Colonic mucosa (tissue), 4 donors: ENCODE results near the gene GRK4. TPM values are rescaled to one million over a fixed set of nuclear protein-coding genes. Genes with fewer than 3 reads are reported as not detected.

Experiments
- DNase-seq: peaks from one replicate; pipeline ENCODE4 v3.0.0-alpha.2; 2020
- H3K27ac ChIP-seq: fragments of 200-600 bp; one replicate; pipeline ENCODE4 v1.8.0; 2021
- H3K27me3 ChIP-seq: fragments of 200-600 bp; one replicate; pipeline ENCODE4 v1.8.0; 2021
- H3K36me3 ChIP-seq: fragments of 200-600 bp; one replicate; pipeline ENCODE4 v1.8.0; 2021
- H3K4me1 ChIP-seq: fragments of 200-600 bp; one replicate; pipeline ENCODE4 v1.8.0; 2021; ENCODE audit warnings: mild to moderate bottlenecking
- H3K4me3 ChIP-seq: fragments of 200-600 bp; one replicate; pipeline ENCODE4 v1.8.0; 2021
- H3K9ac ChIP-seq, 2 donors: one replicate each; pipeline ENCODE4 v1.7.0; 2013; ENCODE audit warnings: control low read depth in 2 of 2, low read depth in 2 of 2, low read length in 2 of 2
- H3K9me3 ChIP-seq: fragments of 200-600 bp; one replicate; pipeline ENCODE4 v1.8.0; 2021
- CTCF ChIP-seq: fragments of 200-600 bp; IDR thresholded peaks from one replicate; pipeline ENCODE4 v1.8.0; 2022; ENCODE audit warnings: antibody characterized with exemption, mild to moderate bottlenecking
- intact Hi-C: fragments of 100-400 bp; cut with DNase I; formaldehyde crosslinking; loops from one replicate; pipeline ENCODE4 v1.14.1; 2022
- total RNA-seq, 2 donors: library from RNA; stranded (reverse); fragmentation: NEBNext Ultra II Directional in 1 of 2; extraction: Animal tissue kit (Norgen Biotek cat#: 25700) in 1 of 2; gene quantifications; one replicate each; pipeline ENCODE4 v1.2.1, GENCODE V29; 2021
- donor health status: healthy.
- donor health status: DM: no; HTN: no; CAD: no.
- donor health status: DM: no; HTN: no; CAD: no.

Gene GRK4
- total RNA-seq, 2 donors from 2014 or later = 0.77 to 1.7 TPM

- no peak overlapping the region for H3K4me3 ChIP-seq
- no peak for DNase-seq
- no peak overlapping the region for H3K9ac ChIP-seq
- H3K9me3 ChIP-seq = no peaks in the 10 kb centered on the region
- no peak for TF ChIP-seq CTCF
- H3K27ac ChIP-seq = no peak overlapping the region
- intact Hi-C loops = no loop called here
- H3K36me3 ChIP-seq = peaks cover 13% of the 10 kb centered on the region
- peaks cover 3% of the 10 kb centered on the region for H3K4me1 ChIP-seq
- no peaks in the 10 kb centered on the region for H3K27me3 ChIP-seq
These were observed 37.2 kb upstream of the GRK4 start for GRCh38 chr4:2925931-2926860.

GRCh38 chr4:2927016-2927695 is 36.2 kb upstream of the GRK4 start:
- no peak overlapping the region for H3K4me3 ChIP-seq
- peaks cover 13% of the 10 kb centered on the region for H3K36me3 ChIP-seq
- intact Hi-C loops = no loop called here
- H3K27ac ChIP-seq = no peak overlapping the region
- no peak overlapping the region for H3K9ac ChIP-seq
- no peaks in the 10 kb centered on the region for H3K9me3 ChIP-seq
- no peak for TF ChIP-seq CTCF
- peaks cover 8% of the 10 kb centered on the region for H3K4me1 ChIP-seq
- H3K27me3 ChIP-seq = no peaks in the 10 kb centered on the region
- DNase-seq = no peak

GRCh38 chr4:2927696-2928075 is 35.7 kb upstream of the GRK4 start:
- no peaks in the 10 kb centered on the region for H3K27me3 ChIP-seq
- peaks cover 13% of the 10 kb centered on the region for H3K36me3 ChIP-seq
- no peak for DNase-seq
- no peak overlapping the region for H3K27ac ChIP-seq
- intact Hi-C loops = no loop called here
- no peak overlapping the region for H3K9ac ChIP-seq
- H3K4me1 ChIP-seq = peaks cover 8% of the 10 kb centered on the region
- TF ChIP-seq CTCF = no peak
- no peaks in the 10 kb centered on the region for H3K9me3 ChIP-seq
- H3K4me3 ChIP-seq = no peak overlapping the region

GRCh38 chr4:2928242-2929176 is 34.9 kb upstream of the GRK4 start:
- intact Hi-C loops = no loop called here
- peaks cover 13% of the 10 kb centered on the region for H3K36me3 ChIP-seq
- peaks cover 13% of the 10 kb centered on the region for H3K4me1 ChIP-seq
- H3K27me3 ChIP-seq = no peaks in the 10 kb centered on the region
- H3K9me3 ChIP-seq = no peaks in the 10 kb centered on the region
- no peak overlapping the region for H3K4me3 ChIP-seq
- no peak overlapping the region for H3K27ac ChIP-seq
- no peak for TF ChIP-seq CTCF
- no peak for DNase-seq
- H3K9ac ChIP-seq = no peak overlapping the region

GRCh38 chr4:2929469-2929868 is 33.9 kb upstream of the GRK4 start:
- DNase-seq = no peak
- Histone ChIP-seq H3K27ac (no peak overlapping the region), H3K9ac (no peak overlapping the region), H3K4me3 (no peak overlapping the region), H3K4me1 (peaks cover 17% of the 10 kb centered on the region), H3K9me3 (no peaks in the 10 kb centered on the region), H3K36me3 (peaks cover 13% of the 10 kb centered on the region), H3K27me3 (no peaks in the 10 kb centered on the region)
- intact Hi-C loops = no loop called here
- no peak for TF ChIP-seq CTCF
